GM12878 (cell line): Measurements from ENCODE around the gene HCFC1. TPM values are rescaled to one million over a fixed set of nuclear protein-coding genes. Genes with fewer than 3 reads are reported as not detected.

Experiments
- BACH1 ChIP-seq: fragments of 450-650 bp; IDR thresholded peaks from 2 replicates; pipeline ENCODE4 v1.6.1; 2017; ENCODE audit warnings: mild to moderate bottlenecking, borderline replicate concordance
- CEBPB ChIP-seq, 2 experiments: fragments of 150-350 bp in 1 of 2; IDR thresholded peaks; 2 replicates each; pipeline ENCODE4 v1.6.1; 2012 to 2014; ENCODE audit warnings: low read depth in 2 of 2, low read length in 2 of 2, borderline replicate concordance in 1 of 2, inconsistent platforms in 1 of 2
- FOS ChIP-seq: IDR thresholded peaks from 3 replicates; pipeline ENCODE4 v1.6.1; 2011; ENCODE audit warnings: borderline replicate concordance; ENCODE audit not compliant: insufficient read length; ENCODE audit errors: extremely low read depth
- HDAC2 ChIP-seq: fragments of 200-600 bp; sonication (generic); IDR thresholded peaks from 2 replicates; pipeline ENCODE4 v1.6.1; 2017
- HDAC6 ChIP-seq: fragments of 200-600 bp; sonication (generic); IDR thresholded peaks from one replicate; pipeline ENCODE4 v1.8.0; 2017; ENCODE audit warnings: antibody characterized with exemption; ENCODE audit not compliant: unreplicated experiment
- JUNB ChIP-seq: IDR thresholded peaks from 2 replicates; pipeline ENCODE4 v1.6.1; 2016; ENCODE audit warnings: antibody characterized with exemption, mild to moderate bottlenecking
- LARP7 ChIP-seq: fragments of 450-650 bp; IDR thresholded peaks from 2 replicates; pipeline ENCODE4 v1.6.1; 2017; ENCODE audit warnings: mild to moderate bottlenecking
- MTA2 ChIP-seq: fragments of 450-650 bp; IDR thresholded peaks from 2 replicates; pipeline ENCODE4 v1.6.1; 2016; ENCODE audit warnings: low read depth, mild to moderate bottlenecking, moderate library complexity
- POLR2A ChIP-seq: IDR thresholded peaks from 2 replicates; pipeline ENCODE4 v1.6.1; 2011; ENCODE audit warnings: low read depth, mild to moderate bottlenecking, low read length
- POLR2AphosphoS5 ChIP-seq: IDR thresholded peaks from 2 replicates; pipeline ENCODE4 v1.6.1; 2011; ENCODE audit warnings: mild to moderate bottlenecking, low read length, inconsistent platforms
- RB1 ChIP-seq: fragments of 450-650 bp; formaldehyde crosslinking; IDR thresholded peaks from 2 replicates; pipeline ENCODE4 v1.6.1; 2017; ENCODE audit warnings: mild to moderate bottlenecking, borderline replicate concordance
- SIN3A ChIP-seq: IDR thresholded peaks from 2 replicates; pipeline ENCODE4 v1.6.1; 2012; ENCODE audit warnings: low read depth, low read length, improper control_type of control experiment
- SRF ChIP-seq, 2 experiments: IDR thresholded peaks; 2 replicates each; pipeline ENCODE4 v1.6.1; 2011; ENCODE audit warnings: low read depth in 2 of 2, low read length in 2 of 2, mild to moderate bottlenecking in 1 of 2, moderate library complexity in 1 of 2
- TCF12 ChIP-seq: IDR thresholded peaks from 2 replicates; pipeline ENCODE4 v1.6.1; 2011; ENCODE audit warnings: low read depth, mild to moderate bottlenecking, low read length
- WRNIP1 ChIP-seq: IDR thresholded peaks from 2 replicates; pipeline ENCODE4 v1.6.1; 2011; ENCODE audit warnings: low read depth, low read length, improper control_type of control experiment, borderline replicate concordance
- polyA plus RNA-seq, 11 experiments: library from polyadenylated mRNA; depleted of rRNA in 4 of 11; unstranded in 6 of 11; stranded (reverse) in 5 of 11; fragments of >200 nt; fragmentation: Nextera tagmentation in 4 of 11; fragmentation: Illumina TruSeq in 1 of 11; extraction: Ambion mirVana in 4 of 11; extraction: Trizol in 1 of 11; gene quantifications; 1 replicate in 1 of 11; 2 replicates in 10 of 11; pipeline versions ENCODE4 v1.2.1 to v1.2.3, GENCODE V29; 2011 to 2016; ENCODE audit warnings: inconsistent platforms in 2 of 11, missing spikeins in 2 of 11, low read depth in 1 of 11
- total RNA-seq, 4 experiments: library from RNA; depleted of rRNA in 3 of 4; stranded (reverse); fragments of >200 nt in 3 of 4; fragmentation: Illumina TruSeq in 1 of 4; extraction: Trizol in 1 of 4; gene quantifications; 2 replicates each; pipeline versions ENCODE4 v1.2.1 to v1.2.3, GENCODE V29; 2013 to 2021
- TF ChIP-seq, protein P1 (sequence below): fragments of 450-650 bp; IDR thresholded peaks from 2 replicates; pipeline ENCODE4 v1.6.1; 2017; ENCODE audit warnings: mild to moderate bottlenecking, moderate library complexity
- TF ChIP-seq, protein P2 (sequence below): fragments of 450-650 bp; IDR thresholded peaks from 2 replicates; pipeline ENCODE4 v1.6.1; 2017; ENCODE audit warnings: mild to moderate bottlenecking, moderate library complexity
- TF ChIP-seq, protein P3 (sequence below): fragments of 450-650 bp; IDR thresholded peaks from 2 replicates; pipeline ENCODE4 v1.6.1; 2016; ENCODE audit warnings: mild to moderate bottlenecking
- TF ChIP-seq, protein P4 (sequence below): fragments of 150-350 bp; IDR thresholded peaks from 2 replicates; pipeline ENCODE4 v1.6.1; 2014; ENCODE audit warnings: mild to moderate bottlenecking, low read depth, low read length

HCFC1 gene
- total and polyA plus RNA-seq, 10 of the 15 experiments (the other 5 are each of a cell fraction or from before 2014, with no cell fraction given): 3.9 to 92.7 (median 23.5) TPM

DNA sequence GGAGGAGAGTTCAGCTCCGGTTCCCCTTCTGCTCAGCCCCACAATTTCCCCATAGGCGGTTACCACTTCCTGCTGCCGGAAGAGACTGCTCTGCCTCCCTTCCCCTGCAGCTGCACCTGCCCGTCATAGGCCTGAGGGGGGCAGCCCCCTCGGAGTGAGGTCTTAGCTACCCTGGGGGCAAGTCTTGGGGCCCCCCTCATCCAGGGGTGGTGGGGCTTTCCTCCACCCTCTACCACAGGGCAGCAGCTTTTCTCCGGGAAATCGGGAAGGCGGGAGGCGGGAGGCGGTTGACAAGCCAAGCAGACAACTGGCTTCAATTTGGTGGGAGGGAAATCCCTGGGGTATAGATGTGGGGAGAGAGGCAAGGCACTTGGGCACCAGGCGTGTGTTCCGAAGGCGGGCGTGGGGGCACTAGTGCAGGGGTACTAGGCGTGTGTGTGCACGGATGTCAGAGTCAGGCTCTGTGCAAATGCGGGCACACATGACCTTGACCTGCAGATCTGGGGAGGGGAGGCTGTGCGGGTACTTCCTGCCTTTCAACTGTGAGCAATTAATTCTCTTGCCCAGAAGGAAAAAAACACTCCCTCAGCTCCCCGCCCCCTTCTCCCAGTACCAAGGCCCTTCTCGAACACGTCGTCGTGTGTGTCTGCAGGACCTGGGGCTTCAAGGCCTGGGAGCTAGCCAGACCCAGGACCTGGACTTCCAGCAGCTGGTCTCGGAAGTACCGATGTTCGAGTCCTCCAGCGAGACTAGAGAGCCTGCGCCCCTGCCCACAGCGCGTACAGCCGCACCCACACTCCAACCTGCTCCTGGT is 44.6 kb downstream of the HCFC1 start (continued):
- TF ChIP-seq, protein P1, sequence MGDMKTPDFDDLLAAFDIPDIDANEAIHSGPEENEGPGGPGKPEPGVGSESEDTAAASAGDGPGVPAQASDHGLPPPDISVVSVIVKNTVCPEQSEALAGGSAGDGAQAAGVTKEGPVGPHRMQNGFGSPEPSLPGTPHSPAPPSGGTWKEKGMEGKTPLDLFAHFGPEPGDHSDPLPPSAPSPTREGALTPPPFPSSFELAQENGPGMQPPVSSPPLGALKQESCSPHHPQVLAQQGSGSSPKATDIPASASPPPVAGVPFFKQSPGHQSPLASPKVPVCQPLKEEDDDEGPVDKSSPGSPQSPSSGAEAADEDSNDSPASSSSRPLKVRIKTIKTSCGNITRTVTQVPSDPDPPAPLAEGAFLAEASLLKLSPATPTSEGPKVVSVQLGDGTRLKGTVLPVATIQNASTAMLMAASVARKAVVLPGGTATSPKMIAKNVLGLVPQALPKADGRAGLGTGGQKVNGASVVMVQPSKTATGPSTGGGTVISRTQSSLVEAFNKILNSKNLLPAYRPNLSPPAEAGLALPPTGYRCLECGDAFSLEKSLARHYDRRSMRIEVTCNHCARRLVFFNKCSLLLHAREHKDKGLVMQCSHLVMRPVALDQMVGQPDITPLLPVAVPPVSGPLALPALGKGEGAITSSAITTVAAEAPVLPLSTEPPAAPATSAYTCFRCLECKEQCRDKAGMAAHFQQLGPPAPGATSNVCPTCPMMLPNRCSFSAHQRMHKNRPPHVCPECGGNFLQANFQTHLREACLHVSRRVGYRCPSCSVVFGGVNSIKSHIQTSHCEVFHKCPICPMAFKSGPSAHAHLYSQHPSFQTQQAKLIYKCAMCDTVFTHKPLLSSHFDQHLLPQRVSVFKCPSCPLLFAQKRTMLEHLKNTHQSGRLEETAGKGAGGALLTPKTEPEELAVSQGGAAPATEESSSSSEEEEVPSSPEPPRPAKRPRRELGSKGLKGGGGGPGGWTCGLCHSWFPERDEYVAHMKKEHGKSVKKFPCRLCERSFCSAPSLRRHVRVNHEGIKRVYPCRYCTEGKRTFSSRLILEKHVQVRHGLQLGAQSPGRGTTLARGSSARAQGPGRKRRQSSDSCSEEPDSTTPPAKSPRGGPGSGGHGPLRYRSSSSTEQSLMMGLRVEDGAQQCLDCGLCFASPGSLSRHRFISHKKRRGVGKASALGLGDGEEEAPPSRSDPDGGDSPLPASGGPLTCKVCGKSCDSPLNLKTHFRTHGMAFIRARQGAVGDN: peak; percentile 38; the same call in 1 of the 2 replicates
- no peak for TF ChIP-seq LARP7
- peak; percentile 51; the same call in 1 of the 2 replicates for TF ChIP-seq POLR2AphosphoS5
- TF ChIP-seq WRNIP1: no peak
- peak; percentile 15; the same call in 1 of the 2 replicates for TF ChIP-seq MTA2
- TF ChIP-seq, protein P2, sequence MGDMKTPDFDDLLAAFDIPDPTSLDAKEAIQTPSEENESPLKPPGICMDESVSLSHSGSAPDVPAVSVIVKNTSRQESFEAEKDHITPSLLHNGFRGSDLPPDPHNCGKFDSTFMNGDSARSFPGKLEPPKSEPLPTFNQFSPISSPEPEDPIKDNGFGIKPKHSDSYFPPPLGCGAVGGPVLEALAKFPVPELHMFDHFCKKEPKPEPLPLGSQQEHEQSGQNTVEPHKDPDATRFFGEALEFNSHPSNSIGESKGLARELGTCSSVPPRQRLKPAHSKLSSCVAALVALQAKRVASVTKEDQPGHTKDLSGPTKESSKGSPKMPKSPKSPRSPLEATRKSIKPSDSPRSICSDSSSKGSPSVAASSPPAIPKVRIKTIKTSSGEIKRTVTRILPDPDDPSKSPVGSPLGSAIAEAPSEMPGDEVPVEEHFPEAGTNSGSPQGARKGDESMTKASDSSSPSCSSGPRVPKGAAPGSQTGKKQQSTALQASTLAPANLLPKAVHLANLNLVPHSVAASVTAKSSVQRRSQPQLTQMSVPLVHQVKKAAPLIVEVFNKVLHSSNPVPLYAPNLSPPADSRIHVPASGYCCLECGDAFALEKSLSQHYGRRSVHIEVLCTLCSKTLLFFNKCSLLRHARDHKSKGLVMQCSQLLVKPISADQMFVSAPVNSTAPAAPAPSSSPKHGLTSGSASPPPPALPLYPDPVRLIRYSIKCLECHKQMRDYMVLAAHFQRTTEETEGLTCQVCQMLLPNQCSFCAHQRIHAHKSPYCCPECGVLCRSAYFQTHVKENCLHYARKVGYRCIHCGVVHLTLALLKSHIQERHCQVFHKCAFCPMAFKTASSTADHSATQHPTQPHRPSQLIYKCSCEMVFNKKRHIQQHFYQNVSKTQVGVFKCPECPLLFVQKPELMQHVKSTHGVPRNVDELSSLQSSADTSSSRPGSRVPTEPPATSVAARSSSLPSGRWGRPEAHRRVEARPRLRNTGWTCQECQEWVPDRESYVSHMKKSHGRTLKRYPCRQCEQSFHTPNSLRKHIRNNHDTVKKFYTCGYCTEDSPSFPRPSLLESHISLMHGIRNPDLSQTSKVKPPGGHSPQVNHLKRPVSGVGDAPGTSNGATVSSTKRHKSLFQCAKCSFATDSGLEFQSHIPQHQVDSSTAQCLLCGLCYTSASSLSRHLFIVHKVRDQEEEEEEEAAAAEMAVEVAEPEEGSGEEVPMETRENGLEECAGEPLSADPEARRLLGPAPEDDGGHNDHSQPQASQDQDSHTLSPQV: no peak
- no peak for TF ChIP-seq FOS
- TF ChIP-seq, protein P3, sequence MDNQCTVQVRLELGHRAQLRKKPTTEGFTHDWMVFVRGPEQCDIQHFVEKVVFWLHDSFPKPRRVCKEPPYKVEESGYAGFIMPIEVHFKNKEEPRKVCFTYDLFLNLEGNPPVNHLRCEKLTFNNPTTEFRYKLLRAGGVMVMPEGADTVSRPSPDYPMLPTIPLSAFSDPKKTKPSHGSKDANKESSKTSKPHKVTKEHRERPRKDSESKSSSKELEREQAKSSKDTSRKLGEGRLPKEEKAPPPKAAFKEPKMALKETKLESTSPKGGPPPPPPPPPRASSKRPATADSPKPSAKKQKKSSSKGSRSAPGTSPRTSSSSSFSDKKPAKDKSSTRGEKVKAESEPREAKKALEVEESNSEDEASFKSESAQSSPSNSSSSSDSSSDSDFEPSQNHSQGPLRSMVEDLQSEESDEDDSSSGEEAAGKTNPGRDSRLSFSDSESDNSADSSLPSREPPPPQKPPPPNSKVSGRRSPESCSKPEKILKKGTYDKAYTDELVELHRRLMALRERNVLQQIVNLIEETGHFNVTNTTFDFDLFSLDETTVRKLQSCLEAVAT: no peak
- peak; percentile 92 for TF ChIP-seq TCF12
- peak; percentile 20 for TF ChIP-seq POLR2A
- TF ChIP-seq HDAC2: no peak
- peak; percentile 24; the same call in 1 of the 2 replicates for TF ChIP-seq SIN3A
- TF ChIP-seq RB1: no peak
- TF ChIP-seq, protein P4, sequence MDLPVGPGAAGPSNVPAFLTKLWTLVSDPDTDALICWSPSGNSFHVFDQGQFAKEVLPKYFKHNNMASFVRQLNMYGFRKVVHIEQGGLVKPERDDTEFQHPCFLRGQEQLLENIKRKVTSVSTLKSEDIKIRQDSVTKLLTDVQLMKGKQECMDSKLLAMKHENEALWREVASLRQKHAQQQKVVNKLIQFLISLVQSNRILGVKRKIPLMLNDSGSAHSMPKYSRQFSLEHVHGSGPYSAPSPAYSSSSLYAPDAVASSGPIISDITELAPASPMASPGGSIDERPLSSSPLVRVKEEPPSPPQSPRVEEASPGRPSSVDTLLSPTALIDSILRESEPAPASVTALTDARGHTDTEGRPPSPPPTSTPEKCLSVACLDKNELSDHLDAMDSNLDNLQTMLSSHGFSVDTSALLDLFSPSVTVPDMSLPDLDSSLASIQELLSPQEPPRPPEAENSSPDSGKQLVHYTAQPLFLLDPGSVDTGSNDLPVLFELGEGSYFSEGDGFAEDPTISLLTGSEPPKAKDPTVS: no peak
- no peak; the same call in 1 of the 2 replicates for TF ChIP-seq JUNB
- TF ChIP-seq SRF (IDR thresholded peaks at IDR 0.05; ENCODE audit: low read depth in 2 of 2, low read length in 2 of 2): no peak
- TF ChIP-seq HDAC6: no peak
- TF ChIP-seq BACH1: 0 out of 2 replicates have a peak, but pooled peaks have one; percentile 15
- TF ChIP-seq CEBPB (IDR thresholded peaks at IDR 0.05; ENCODE audit: borderline replicate concordance in 1 of 2, low read depth in 2 of 2, low read length in 2 of 2): no peak
